B cell (primary cell): ENCODE results near the gene SSR2.

Experiments
- EZH2 ChIP-seq: IDR thresholded peaks from 2 replicates; pipeline ENCODE4 v1.6.1; 2012; ENCODE audit warnings: borderline replicate concordance, low read depth, mild to moderate bottlenecking, moderate library complexity, low read length; ENCODE audit not compliant: insufficient read depth, poor library complexity, severe bottlenecking
- TF ChIP-seq, protein P1 (sequence below): fragments of 200-600 bp; IDR thresholded peaks from one replicate; pipeline ENCODE4 v1.8.0; 2022; ENCODE audit warnings: antibody characterized with exemption, mild to moderate bottlenecking

DNA sequence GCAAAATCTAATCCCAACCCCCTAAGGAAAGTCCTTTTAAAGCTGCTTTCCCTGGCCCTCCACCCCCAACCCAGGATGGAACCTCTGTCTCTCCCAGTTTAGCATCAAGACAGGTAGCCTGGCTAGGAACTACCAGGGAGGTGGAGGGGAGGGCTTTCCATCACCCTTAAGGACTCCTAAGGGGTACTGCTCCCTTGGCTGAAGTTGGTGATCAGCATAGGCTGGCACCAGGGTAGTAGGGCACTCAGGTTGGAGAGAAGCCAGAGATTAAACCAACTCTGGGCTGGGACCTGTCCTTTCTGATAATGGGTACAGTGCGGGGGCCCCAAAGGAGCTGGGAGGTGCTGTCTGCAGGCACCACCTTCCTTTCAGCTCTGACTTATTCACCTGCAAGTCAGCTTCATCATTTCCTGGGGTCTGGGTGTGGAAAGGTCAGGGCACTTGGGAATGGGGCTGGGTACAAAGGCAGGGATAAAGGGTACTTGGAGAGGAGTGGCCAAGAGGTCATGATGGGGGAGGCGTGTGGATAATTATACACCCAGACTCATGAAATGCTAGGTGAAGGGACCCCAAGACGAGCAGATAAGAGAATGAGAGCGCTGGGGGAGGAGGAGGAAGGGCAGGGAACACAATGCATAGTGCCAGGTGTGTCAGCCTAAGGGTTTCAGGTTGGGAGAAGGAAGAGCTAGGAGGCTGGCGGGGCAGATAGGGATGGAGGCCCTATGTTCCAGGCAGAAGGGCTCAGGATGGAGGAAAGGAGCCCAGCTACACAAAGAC, 43.6 kb downstream of the SSR2 start:
- TF ChIP-seq, protein P1, sequence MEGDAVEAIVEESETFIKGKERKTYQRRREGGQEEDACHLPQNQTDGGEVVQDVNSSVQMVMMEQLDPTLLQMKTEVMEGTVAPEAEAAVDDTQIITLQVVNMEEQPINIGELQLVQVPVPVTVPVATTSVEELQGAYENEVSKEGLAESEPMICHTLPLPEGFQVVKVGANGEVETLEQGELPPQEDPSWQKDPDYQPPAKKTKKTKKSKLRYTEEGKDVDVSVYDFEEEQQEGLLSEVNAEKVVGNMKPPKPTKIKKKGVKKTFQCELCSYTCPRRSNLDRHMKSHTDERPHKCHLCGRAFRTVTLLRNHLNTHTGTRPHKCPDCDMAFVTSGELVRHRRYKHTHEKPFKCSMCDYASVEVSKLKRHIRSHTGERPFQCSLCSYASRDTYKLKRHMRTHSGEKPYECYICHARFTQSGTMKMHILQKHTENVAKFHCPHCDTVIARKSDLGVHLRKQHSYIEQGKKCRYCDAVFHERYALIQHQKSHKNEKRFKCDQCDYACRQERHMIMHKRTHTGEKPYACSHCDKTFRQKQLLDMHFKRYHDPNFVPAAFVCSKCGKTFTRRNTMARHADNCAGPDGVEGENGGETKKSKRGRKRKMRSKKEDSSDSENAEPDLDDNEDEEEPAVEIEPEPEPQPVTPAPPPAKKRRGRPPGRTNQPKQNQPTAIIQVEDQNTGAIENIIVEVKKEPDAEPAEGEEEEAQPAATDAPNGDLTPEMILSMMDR, result no peak
- TF ChIP-seq EZH2, result no peak
